OCI-LY3 (cell line): Measurements from ENCODE around the gene UNC5A.

ENCODE experiments used
- H2AFZ ChIP-seq: fragments of 200-600, 300-600 bp; shearing (Covaris generic); 2 replicates; pipeline ENCODE4 v1.6.0; 2014; ENCODE audit warnings: antibody characterized with exemption, low read depth, low read length
- H3K27ac ChIP-seq: fragments of 200-600, 300-600 bp; sonication (generic); 2 replicates; pipeline ENCODE4 v1.5.1; 2014; ENCODE audit warnings: mild to moderate bottlenecking, low read length, moderate library complexity, mixed read lengths
- H3K27me3 ChIP-seq: fragments of 200-600, 300-600 bp; sonication (generic); 2 replicates; pipeline ENCODE4 v1.6.1; 2014; ENCODE audit warnings: low read depth, low read length, mixed read lengths
- H3K36me3 ChIP-seq: fragments of 200-600, 300-600 bp; sonication (generic); replicated peaks from 2 replicates; pipeline ENCODE3; 2014; ENCODE audit warnings: low read depth, low read length, mixed read lengths
- H3K4me1 ChIP-seq: fragments of 300-600, 200-600 bp; sonication (generic); 2 replicates; pipeline ENCODE4 v1.6.1; 2014; ENCODE audit warnings: low read length, mixed read lengths
- H3K4me2 ChIP-seq: fragments of 200-600, 300-600 bp; sonication (generic); 2 replicates; pipeline ENCODE4 v1.6.1; 2014; ENCODE audit warnings: low read length, mixed read lengths
- H3K4me3 ChIP-seq: fragments of 300-600, 200-600 bp; sonication (generic); 2 replicates; pipeline ENCODE4 v1.5.1; 2014; ENCODE audit warnings: antibody characterized with exemption, mild to moderate bottlenecking, low read length, moderate library complexity
- H3K79me2 ChIP-seq: fragments of 300-600, 200-600 bp; shearing (Covaris generic); 2 replicates; pipeline ENCODE4 v1.6.1; 2014; ENCODE audit warnings: mild to moderate bottlenecking, low read length, mixed read lengths
- H3K9ac ChIP-seq: fragments of 300-600, 200-600 bp; shearing (Covaris generic); 2 replicates; pipeline ENCODE4 v1.6.0; 2014; ENCODE audit warnings: mild to moderate bottlenecking, low read length, moderate library complexity
- H3K9me3 ChIP-seq: fragments of 200-600, 300-600 bp; shearing (Covaris generic); 2 replicates; pipeline ENCODE4 v1.6.1; 2014; ENCODE audit warnings: low read length, mixed read lengths; ENCODE audit not compliant: insufficient read depth
- H4K20me1 ChIP-seq: fragments of 200-600, 300-600 bp; sonication (generic); 2 replicates; pipeline ENCODE4 v1.6.1; 2016; ENCODE audit warnings: low read length, mixed read lengths; ENCODE audit not compliant: insufficient read depth
- CTCF ChIP-seq: fragments of 200-600, 300-600 bp; sonication (generic); IDR thresholded peaks from 2 replicates; pipeline ENCODE4 v1.5.1; 2014; ENCODE audit warnings: antibody characterized with exemption, low read length, low read depth
- EZH2phosphoT487 ChIP-seq: fragments of 200-600 bp; shearing (Covaris generic); IDR thresholded peaks from 2 replicates; pipeline ENCODE4 v1.6.1; 2018; ENCODE audit warnings: antibody characterized with exemption, mixed run types, low read depth

UNC5A gene

DNA sequence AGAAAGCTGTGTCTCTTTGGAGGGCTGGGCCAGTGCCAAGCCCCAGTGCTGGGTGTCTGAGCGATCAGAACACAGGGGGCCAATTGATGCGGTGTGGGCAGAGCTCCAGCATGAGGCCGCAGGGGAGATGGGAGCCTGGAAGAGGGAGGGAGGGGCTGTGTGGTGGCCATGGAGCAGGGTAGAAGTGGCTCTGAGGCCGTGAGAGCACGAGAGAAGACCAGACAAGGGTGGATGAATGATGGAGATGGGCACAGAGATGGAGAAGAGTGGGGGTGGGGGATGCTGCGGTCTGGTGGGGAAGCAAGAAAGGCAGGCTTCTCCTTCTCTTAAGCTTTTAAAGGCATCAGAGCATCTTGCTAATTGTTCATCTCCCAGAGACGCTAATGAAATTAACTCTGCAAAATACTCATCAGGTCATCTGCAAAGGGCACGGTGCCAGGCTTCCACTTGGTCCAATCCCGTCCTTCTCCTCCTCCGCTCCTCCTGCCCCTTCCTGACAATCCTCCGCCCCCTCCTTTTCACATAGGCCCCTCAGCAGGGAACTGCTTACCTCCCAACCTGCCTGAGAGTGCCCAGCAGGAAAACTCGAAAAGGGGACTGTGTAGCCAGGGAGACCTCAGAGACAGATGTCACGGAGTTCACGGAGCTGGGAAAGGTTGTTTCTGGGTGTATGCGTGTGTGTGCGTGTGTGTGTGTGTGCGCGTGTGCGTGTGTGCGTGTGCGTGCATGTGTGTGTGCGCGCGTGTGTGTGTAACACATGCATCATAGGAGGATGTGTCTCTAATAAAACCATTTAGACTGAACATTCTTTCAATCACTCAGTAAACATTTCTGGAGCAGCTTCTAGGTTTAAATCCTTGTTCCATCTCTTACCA lies 7.1 kb upstream of the UNC5A start:
- Histone ChIP-seq H3K79me2 (no peaks in the 10 kb centered on the region), H3K36me3 (no peaks in the 10 kb centered on the region), H3K4me3 (no peak overlapping the region), H3K9me3 (no peaks in the 10 kb centered on the region), H3K27me3 (0 out of 2 replicates have a peak, but pooled peaks cover 5% of the 10 kb centered on the region), H4K20me1 (no peaks in the 10 kb centered on the region), H2AFZ (no peak overlapping the region), H3K9ac (no peak overlapping the region), H3K4me2 (no peak overlapping the region), H3K4me1 (no peaks in the 10 kb centered on the region), H3K27ac (no peak overlapping the region)
- no peak for TF ChIP-seq EZH2phosphoT487
- no peak for TF ChIP-seq CTCF

- Histone ChIP-seq H3K4me2 (no peak overlapping the region), H3K27ac (no peak overlapping the region), H3K9me3 (no peaks in the 10 kb centered on the region), H3K4me3 (no peak overlapping the region), H4K20me1 (no peaks in the 10 kb centered on the region), H3K79me2 (no peaks in the 10 kb centered on the region), H3K9ac (no peak overlapping the region), H2AFZ (no peak overlapping the region), H3K4me1 (no peaks in the 10 kb centered on the region), H3K27me3 (0 out of 2 replicates have a peak, but pooled peaks cover 5% of the 10 kb centered on the region), H3K36me3 (no peaks in the 10 kb centered on the region)
- TF ChIP-seq CTCF (no peak), EZH2phosphoT487 (no peak)
Measured at GRCh38 chr5:176803943-176804498, 6.3 kb upstream of the UNC5A start.

DNA sequence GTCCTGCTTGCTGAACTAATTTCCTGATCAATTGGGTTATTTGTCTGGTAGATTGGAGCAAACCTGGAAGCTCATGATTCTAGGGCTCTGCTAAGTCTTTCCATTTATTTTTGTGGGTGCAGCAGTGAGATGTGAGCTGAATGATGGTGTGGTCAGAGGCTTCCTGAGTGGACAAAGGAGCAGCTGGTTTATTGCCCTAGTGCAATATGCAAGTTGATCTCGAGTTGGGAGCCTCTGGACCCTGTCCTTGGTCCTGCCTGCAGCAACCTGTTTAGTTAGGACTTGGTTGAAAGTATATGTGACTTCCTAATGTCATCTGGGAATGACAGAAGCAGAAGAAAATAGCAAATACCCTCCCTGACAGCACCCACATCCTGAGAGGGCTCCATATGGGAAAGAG lies 4.2 kb upstream of the UNC5A start:
- Histone ChIP-seq H4K20me1 (no peaks in the 10 kb centered on the region), H3K9me3 (no peaks in the 10 kb centered on the region), H3K4me2 (no peak overlapping the region), H3K27ac (no peak overlapping the region), H3K4me3 (no peak overlapping the region), H3K9ac (no peak overlapping the region), H3K36me3 (no peaks in the 10 kb centered on the region), H3K79me2 (no peaks in the 10 kb centered on the region), H3K4me1 (no peaks in the 10 kb centered on the region), H2AFZ (no peak overlapping the region), H3K27me3 (0 out of 2 replicates have a peak, but pooled peaks cover 5% of the 10 kb centered on the region)
- TF ChIP-seq CTCF = no peak
- no peak for TF ChIP-seq EZH2phosphoT487

DNA sequence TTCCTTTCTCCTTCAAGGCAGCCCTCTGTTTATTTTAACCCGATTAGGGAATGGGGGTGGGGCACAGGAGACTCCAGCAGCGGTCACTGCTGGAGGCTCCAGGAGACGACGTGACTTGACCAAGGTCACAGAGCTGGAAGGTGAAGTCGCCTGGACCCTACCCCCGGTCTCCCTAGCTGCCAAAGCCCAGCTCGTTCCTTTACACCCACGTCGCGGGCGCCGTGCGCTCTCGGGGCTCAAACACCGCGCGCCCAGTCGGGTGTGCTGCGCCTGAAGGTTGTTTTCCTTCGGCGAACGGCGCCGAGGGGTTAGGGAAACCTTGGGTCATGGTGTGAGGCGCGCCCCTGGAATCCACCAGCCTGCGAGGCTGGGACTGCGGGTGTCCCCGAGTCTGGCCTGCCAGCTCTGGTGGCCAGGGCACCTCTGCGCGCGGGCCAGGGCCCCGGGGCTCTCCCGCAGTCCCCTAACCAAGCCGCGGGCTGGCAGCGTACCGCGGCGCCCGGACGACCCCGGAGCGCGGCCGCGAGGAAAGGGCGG lies 747 bp upstream of the UNC5A start:
- no peaks in the 10 kb centered on the region for H3K79me2 ChIP-seq
- no peak overlapping the region for H3K4me3 ChIP-seq
- H3K9me3 ChIP-seq = no peaks in the 10 kb centered on the region
- H4K20me1 ChIP-seq = no peaks in the 10 kb centered on the region
- no peak overlapping the region for H3K9ac ChIP-seq
- 0 out of 2 replicates have a peak, but pooled peaks cover 5% of the 10 kb centered on the region for H3K27me3 ChIP-seq
- H2AFZ ChIP-seq = no peak overlapping the region
- H3K27ac ChIP-seq = no peak overlapping the region
- no peaks in the 10 kb centered on the region for H3K36me3 ChIP-seq
- H3K4me2 ChIP-seq = no peak overlapping the region
- TF ChIP-seq CTCF (no peak), EZH2phosphoT487 (no peak)
- H3K4me1 ChIP-seq = no peaks in the 10 kb centered on the region
